ENCODE data around the gene THRB. TPM values are rescaled to one million over a fixed set of nuclear protein-coding genes. Genes with fewer than 3 reads are reported as not detected.

Gene THRB
- total RNA-seq, 3 donors from 2014 or later = 29.8 to 40.2 (median 39.2) TPM

- DNase-seq (ENCODE audit: low spot score in 2 of 2) = no peak
- Histone ChIP-seq H3K27ac (no peak overlapping the region), H3K27me3 (no peaks in the 10 kb centered on the region), H3K9me3 (no peaks in the 10 kb centered on the region), H3K4me3 (no peak overlapping the region), H3K36me3 (no peaks in the 10 kb centered on the region), H3K4me1 (no peaks in the 10 kb centered on the region)
- intact Hi-C loops (cut with DNase I; ENCODE audit: low total_unique reads) = no loop called here
- TF ChIP-seq POLR2AphosphoS5 (IDR thresholded peaks at IDR 0.05) (no peak), POLR2A (IDR thresholded peaks at IDR 0.05) (no peak)
- TF ChIP-seq, protein P1, sequence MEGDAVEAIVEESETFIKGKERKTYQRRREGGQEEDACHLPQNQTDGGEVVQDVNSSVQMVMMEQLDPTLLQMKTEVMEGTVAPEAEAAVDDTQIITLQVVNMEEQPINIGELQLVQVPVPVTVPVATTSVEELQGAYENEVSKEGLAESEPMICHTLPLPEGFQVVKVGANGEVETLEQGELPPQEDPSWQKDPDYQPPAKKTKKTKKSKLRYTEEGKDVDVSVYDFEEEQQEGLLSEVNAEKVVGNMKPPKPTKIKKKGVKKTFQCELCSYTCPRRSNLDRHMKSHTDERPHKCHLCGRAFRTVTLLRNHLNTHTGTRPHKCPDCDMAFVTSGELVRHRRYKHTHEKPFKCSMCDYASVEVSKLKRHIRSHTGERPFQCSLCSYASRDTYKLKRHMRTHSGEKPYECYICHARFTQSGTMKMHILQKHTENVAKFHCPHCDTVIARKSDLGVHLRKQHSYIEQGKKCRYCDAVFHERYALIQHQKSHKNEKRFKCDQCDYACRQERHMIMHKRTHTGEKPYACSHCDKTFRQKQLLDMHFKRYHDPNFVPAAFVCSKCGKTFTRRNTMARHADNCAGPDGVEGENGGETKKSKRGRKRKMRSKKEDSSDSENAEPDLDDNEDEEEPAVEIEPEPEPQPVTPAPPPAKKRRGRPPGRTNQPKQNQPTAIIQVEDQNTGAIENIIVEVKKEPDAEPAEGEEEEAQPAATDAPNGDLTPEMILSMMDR (IDR thresholded peaks at IDR 0.05) = no peak
Measured at GRCh38 chr3:24139463-24140412, 354.9 kb downstream of the THRB start.

DNA sequence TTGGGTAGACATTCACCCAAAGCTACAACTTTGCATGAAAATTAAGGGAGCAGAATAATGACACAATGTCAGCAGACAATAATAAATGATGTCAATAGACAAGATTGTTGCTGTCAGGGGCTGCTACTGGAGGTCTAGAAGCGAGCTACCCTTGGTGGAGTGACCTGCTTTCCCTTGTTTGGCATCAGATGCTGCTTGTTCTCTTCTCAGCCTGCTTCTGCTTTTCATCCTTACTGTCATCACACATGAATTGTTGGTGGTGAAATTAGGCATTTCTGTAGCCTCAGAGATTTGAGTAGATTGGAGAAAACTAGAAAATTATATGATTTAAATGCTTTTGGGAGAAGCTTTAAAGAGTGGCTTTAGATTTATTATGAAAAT is 355.8 kb downstream of the THRB start:
- Histone ChIP-seq H3K4me1 (no peaks in the 10 kb centered on the region), H3K27me3 (no peaks in the 10 kb centered on the region), H3K4me3 (no peak overlapping the region), H3K9me3 (no peaks in the 10 kb centered on the region), H3K36me3 (no peaks in the 10 kb centered on the region), H3K27ac (no peak overlapping the region)
- DNase-seq (ENCODE audit: low spot score in 2 of 2) = no peak
- intact Hi-C loops (cut with DNase I; ENCODE audit: low total_unique reads) = no loop called here
- TF ChIP-seq POLR2AphosphoS5 (IDR thresholded peaks at IDR 0.05) (no peak), POLR2A (IDR thresholded peaks at IDR 0.05) (no peak)
- TF ChIP-seq, protein P1 (IDR thresholded peaks at IDR 0.05) = no peak

GRCh38 chr3:24137958-24138875 is 356.4 kb downstream of the THRB start:
- no peaks in the 10 kb centered on the region for H3K4me1 ChIP-seq
- H3K4me3 ChIP-seq = no peak overlapping the region
- TF ChIP-seq POLR2A (IDR thresholded peaks at IDR 0.05) (no peak), POLR2AphosphoS5 (IDR thresholded peaks at IDR 0.05) (no peak)
- TF ChIP-seq, protein P1 (IDR thresholded peaks at IDR 0.05) = no peak
- H3K9me3 ChIP-seq = no peaks in the 10 kb centered on the region
- H3K27me3 ChIP-seq = no peaks in the 10 kb centered on the region
- H3K36me3 ChIP-seq = no peaks in the 10 kb centered on the region
- peak in 1 of 2 donors; percentile 31 for DNase-seq (ENCODE audit: low spot score in 2 of 2)
- intact Hi-C loops (cut with DNase I; ENCODE audit: low total_unique reads) = no loop called here
- no peak overlapping the region for H3K27ac ChIP-seq

GRCh38 chr3:24137334-24137733 is 357.3 kb downstream of the THRB start:
- Histone ChIP-seq H3K4me1 (no peaks in the 10 kb centered on the region), H3K9me3 (no peaks in the 10 kb centered on the region), H3K27ac (no peak overlapping the region), H3K27me3 (no peaks in the 10 kb centered on the region), H3K36me3 (no peaks in the 10 kb centered on the region), H3K4me3 (no peak overlapping the region)
- intact Hi-C loops (cut with DNase I; ENCODE audit: low total_unique reads) = no loop called here
- no peak for TF ChIP-seq POLR2AphosphoS5 (IDR thresholded peaks at IDR 0.05)
- TF ChIP-seq POLR2A (IDR thresholded peaks at IDR 0.05) = no peak
- TF ChIP-seq, protein P1 (IDR thresholded peaks at IDR 0.05) = no peak
- DNase-seq (ENCODE audit: low spot score in 2 of 2) = no peak
